CD4-positive, alpha-beta T cell treated with Interleukin-15 for 4 hours (primary cell): ENCODE data around the gene QPCT.

Experiments
- DNase-seq: peaks from one replicate; pipeline ENCODE4 v3.0.0-alpha.2; 2020; ENCODE audit warnings: low spot score

The QPCT gene

DNA sequence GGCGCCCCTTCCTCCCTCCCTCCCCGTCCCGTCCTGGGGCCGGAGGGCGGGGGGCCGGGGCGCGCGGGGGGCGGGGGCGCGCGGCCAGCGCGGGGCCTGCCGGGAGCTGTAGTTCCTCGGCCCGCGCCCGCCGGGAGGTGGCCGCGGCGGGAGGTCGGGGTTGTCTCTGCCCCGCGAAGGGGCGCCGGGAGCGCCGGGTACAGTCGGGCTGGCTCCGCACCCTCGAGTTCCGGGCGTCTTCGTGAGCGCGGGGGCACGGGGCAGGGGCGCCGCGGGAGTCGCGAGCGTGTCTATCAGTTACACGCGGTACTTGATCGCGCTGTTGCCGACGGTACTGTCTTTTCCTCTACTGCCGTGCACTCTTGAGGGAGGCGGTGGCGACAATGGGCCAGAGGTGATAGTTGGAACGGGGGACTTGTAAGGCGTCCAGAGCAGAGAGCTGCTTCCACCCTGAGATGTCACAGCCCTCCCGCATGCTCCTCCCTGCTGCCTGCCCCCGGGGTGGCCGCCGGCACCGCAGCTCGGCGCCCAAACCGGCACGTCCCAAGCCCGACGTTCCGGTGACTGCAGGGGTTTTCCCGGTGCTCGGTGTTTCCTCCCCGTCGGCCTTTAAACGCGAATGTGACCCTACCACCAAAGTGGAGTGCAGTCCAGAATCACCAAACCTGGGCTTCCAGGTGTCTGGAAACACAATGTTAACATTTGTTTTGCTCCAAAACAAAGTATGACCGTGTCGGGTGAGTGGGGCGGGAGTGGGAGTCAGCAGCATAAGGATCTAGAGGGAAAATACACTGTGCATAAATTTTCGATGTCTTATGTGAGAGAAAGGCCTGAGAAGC, 19.4 kb upstream of the QPCT start, which contains the start of gene PRKD3:
Gene PRKD3 (minus strand): TSS at position 48 of the 839 bp plus-strand sequence. CDS start 8,309 bp downstream, outside the sequence.
- DNase-seq: peak; percentile 26

GRCh38 chr2:37325625-37326071, 18.8 kb upstream of the QPCT start:
- no peak for DNase-seq

- no peak for DNase-seq
Observed at GRCh38 chr2:37326285-37326684, 18.1 kb upstream of the QPCT start.

DNA sequence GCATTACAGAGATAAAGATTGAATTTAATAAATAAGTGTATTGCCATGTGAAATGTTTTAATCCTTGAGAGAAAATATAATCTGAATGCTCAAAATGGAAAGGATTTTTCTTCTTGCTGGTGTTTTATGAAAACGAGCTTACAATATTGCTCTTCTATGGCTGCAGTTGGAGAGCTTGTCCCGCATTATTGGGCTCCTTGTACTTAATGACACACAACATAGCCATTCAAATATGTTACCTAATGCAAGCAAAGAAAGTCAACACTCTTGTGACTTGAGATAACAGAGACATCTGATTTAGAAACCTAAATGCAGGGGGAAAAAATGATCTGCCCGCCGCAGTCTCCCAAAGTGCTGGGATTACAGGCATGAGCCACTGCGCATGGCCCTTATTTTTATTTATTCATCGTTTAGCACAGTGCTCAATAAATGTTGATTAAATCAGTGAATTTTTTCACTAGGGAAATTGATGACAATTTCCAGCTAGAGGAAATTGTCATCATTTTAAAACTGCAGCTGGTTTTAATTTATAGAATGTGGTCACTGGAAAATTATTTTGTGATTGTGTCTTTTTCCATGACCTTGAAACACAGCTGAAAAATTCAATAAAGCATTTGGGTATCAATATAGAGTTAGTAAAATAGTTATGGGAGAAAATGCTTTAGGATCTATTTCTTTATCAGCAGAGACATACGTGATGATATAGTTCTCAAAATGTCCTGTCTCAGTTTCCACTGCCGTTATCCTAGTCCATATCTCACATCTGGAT, 17.4 kb upstream of the QPCT start:
- DNase-seq: no peak

DNA sequence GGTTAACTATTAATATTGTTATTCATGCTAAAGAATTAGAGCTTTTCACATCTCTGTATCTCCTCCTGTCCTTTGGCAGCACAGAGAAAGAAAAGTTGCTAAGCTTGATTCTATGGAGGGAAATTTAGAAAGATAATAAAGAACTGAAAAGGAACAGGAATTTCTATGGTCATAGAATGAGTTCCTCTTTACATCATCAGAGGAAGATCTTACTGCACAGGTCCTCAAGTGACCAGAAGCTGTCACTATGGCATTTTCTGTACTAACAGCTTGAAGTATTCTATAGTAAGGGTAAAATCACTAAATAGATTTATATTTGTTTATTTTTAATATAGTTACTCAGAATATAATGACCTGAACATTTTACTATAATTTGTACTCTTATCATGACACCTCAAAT, 13.7 kb upstream of the QPCT start:
- DNase-seq: no peak

- DNase-seq: no peak
Observed at GRCh38 chr2:37332560-37332959, 11.9 kb upstream of the QPCT start.

DNA sequence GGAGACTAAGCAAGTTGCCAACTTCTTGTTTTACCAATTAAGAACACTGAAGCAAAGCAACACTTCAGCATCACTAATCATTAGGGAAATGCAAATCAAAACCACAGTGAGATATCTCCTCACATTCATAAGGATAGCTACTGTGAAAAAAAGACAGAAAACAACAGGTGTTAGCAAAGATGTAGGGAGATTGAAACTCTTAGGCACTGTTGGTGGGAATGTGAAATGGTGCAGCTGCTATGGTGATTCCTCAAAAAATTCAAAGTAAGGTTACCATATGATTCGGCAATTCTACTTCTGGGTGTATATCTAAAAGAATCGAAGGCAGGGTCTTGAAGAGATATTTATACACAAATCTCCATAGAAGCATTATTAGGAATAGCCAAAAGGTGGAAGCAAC, 11.2 kb upstream of the QPCT start:
- no peak for DNase-seq

GRCh38 chr2:37335604-37336003, 8.8 kb upstream of the QPCT start:
- no peak for DNase-seq

GRCh38 chr2:37337620-37338280, 6.7 kb upstream of the QPCT start:
- no peak for DNase-seq

DNA sequence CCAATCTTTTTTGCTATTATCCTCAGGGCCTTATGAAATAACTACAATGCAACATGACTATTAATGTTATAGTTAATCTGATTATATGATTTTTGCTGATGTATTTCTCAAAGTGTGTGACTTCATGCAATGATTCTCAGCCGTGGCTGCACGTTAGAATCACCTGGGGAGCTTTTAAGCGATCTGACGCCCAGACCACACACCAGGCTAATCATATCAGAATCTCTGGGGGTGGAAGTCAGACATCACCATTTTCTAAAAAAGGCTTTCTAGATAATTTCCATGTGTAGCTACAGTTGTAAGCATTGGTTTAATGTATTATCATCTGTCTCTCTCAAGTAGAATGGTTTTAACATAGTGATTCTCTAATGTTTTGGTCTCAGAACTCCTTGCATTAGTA, 5.5 kb upstream of the QPCT start:
- no peak for DNase-seq

GRCh38 chr2:37340637-37341036, 3.8 kb upstream of the QPCT start:
- no peak for DNase-seq

DNA sequence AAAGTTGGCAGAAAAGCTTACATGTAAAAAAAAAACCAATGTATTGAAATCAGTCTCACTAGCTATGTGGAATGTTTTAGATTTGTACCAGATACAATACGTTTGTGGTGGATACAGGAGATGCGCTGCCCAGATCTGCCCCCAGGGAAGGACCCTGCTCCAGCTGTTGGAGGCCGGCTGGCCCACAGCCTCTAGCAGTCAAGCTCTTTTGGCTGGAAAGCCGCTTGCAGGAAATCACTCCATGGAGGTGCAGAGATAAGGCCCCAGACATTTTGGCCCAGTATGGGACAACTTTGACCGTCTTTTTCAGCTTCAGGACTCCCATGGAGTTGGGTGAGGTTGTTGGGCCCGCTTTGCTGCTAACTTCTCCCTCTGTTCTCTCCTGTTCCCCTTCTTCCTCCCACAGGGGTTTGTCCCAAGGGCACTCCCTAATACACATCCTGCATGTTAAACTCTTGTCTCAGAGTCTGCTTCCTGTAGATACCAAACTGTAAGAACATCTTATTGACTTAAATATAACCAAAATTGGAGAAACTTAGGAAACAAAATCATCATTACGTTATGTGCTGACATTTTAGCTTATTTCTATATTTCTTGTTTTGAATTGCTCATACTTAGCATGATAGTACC, 1.7 kb upstream of the QPCT start:
- no peak for DNase-seq

DNA sequence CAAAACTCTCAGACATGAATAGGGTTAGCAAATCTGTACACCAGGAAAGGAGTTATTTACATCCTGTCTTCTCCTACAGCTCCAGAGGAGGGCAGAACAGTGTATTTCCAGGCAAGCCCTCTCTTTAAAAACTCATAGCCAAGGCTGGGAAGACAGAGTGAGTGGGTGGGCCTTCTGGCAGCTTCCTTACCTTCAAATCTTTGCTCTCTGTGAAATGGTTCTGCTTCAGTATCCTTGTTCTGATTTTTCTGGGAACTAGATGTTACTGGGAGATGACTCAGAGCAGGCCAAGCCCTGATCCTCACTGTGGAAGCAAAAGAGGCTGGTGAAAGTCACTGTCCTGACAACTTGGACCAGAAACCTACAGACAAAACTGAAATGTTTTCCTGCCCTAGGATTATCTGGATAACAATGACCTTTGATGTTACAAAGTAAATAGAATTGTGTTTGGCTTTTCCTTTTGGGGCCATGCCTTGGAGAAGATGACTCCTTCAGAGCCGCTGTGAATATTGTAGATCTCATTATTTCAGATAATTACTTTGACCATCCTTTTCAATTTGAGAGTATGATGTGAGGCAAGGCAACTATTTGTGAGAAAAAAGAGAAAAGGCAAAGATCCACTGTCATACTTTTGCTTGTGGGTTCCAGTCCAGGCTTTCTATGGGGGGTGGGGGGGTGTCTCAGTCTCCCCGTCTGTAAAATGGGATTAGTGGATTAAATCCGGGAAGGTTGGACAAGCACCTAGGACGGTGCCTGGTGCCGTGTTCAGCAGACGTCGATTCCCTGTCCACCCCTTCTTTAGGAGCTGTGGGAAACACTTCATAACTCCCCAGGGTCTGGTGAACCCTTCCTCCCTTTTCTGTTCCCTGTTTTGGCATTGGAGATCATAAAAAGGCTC, 644 bp upstream of the QPCT start:
- DNase-seq: no peak

DNA sequence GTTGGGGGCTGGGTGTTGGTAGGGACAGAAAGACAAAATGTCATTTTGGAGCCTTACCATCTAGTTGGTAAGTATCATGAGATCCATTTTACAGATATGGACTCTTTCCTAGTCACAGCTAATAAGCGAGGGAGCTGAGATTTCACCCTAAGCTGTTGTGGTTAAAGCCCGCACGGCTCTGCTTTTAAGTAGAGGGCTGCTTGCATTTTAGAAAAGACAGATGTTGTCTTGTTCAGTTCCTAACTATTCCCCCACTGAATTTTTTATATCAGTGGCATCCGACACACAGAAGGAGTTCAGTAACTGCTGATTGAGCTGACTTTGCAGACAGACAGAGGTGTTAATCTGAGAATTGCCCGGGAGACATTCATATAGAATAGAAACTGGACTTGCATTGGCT, 3.7 kb downstream of the QPCT start:
- no peak for DNase-seq

- DNase-seq: no peak
Observed at GRCh38 chr2:37349231-37349860, 4.9 kb downstream of the QPCT start.

- no peak for DNase-seq
Observed at GRCh38 chr2:37350034-37350433, 5.6 kb downstream of the QPCT start.

DNA sequence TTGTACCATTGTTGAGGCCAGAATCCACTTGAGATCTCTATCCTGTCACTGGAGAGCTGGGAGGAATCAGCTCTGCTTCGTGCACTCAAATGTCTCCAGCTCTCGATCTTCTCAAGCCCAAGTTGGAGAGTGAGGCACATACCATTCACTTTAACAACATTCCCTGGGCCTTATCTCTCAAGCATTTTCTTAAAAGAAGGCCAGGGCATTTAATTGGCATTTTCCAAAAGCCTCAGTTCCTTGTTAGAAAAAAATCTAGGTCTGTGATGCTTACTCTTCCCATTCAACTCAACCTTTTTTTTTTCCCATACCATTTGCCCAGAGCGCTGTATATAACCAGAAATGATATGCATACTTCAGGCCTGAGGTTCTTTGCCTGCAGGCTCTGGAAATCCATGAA, 10.1 kb downstream of the QPCT start:
- DNase-seq: no peak

GRCh38 chr2:37355735-37356134, 11.3 kb downstream of the QPCT start:
- DNase-seq: no peak

DNA sequence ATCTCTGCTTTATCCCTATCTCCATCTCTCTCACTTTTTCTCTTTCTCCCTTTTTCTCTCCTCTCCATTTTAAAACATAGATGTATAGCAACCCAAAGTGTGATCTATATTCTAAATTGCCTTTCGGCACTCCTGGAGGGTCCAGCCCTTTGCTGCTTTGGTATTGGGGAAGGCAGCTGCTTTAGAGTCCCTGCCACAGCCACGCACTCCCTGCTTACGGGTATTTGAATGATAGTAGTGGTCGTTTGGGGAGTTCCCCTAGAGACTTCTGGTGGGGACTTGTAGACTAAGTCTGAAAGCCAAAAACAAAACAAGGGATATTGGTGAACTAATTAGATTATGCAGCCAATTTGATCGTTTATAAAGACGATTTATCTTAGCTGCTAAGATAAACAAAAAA, 11.9 kb downstream of the QPCT start:
- DNase-seq: no peak

DNA sequence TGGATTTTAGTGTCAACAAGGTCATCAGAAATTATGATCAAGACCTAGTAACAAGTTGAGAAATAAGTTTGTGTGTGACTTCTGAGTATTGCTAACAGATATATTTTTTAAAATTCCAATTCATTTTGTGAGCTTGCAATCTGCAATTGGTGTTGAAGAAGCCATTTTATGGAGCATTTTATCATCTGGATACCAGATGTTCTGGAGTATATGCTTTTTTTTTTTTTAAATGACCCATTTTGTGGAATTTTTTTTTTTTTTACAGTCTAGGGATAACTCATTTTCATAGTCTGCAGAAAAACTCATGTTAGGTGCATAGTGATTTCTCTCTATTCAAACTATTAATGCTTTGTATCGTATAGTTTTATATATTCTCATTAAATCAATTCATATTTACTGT, 12.6 kb downstream of the QPCT start:
- DNase-seq: no peak

- DNase-seq: no peak
Observed at GRCh38 chr2:37357530-37357929, 13.1 kb downstream of the QPCT start.
